ENCODE measurements around the gene SLC6A6. TPM values are rescaled to one million over a fixed set of nuclear protein-coding genes. Genes with fewer than 3 reads are reported as not detected.

SLC6A6 gene
- total RNA-seq, 1 donor from 2014 or later, result 32.9 TPM

DNA sequence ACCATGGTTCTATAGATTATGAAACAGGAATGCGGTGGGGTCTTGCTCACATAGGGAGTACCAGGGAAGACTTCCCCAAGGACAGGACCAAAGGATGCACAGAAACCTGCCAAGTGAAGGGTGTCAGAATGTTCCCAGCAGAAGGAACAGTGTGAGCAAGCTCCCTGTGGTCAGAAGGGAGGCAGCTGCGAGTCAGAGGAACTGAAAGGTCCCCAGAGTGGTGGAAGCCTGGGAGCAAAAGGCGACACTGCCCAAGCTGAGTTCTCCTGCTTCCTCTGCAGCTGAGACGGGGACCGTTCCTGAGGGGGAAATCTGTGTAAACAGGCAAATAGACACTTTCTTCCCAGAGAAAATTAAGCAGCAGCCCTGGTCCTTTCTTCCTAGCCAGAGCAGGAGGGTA lies 14.2 kb upstream of the SLC6A6 start:
- Mint-ChIP-seq H3K36me3 (no peaks in the 10 kb centered on the region), H3K27ac (peak overlapping the region; percentile 54), H3K27me3 (ENCODE audit: insufficient read depth, low read depth) (peaks cover 4% of the 10 kb centered on the region), H3K4me3 (no peak overlapping the region), H3K9me3 (peaks cover 2% of the 10 kb centered on the region), H3K4me1 (peaks cover 20% of the 10 kb centered on the region)
- Histone ChIP-seq H3K9me3 (ENCODE audit: low read depth) (no peaks in the 10 kb centered on the region), H3K27ac (no peak overlapping the region), H3K36me3 (no peaks in the 10 kb centered on the region), H3K4me3 (no peak overlapping the region), H3K27me3 (no peaks in the 10 kb centered on the region), H2AFZ (replicated peaks) (no peak overlapping the region), H3F3A (ENCODE audit: low read depth) (no peaks in the 10 kb centered on the region), H3K4me1 (peaks cover 4% of the 10 kb centered on the region), H3K79me2 (ENCODE audit: low read depth) (no peaks in the 10 kb centered on the region), H3K4me2 (no peak overlapping the region), H3K9ac (no peak overlapping the region), H4K20me1 (ENCODE audit: low read depth) (no peaks in the 10 kb centered on the region)
- no peak for DNase-seq (ENCODE audit: low spot score)
- no peak for TF ChIP-seq EZH2 (IDR thresholded peaks at IDR 0.05)
- TF ChIP-seq EZH2phosphoT487 (IDR thresholded peaks at IDR 0.05), result no peak
- TF ChIP-seq, protein P1, sequence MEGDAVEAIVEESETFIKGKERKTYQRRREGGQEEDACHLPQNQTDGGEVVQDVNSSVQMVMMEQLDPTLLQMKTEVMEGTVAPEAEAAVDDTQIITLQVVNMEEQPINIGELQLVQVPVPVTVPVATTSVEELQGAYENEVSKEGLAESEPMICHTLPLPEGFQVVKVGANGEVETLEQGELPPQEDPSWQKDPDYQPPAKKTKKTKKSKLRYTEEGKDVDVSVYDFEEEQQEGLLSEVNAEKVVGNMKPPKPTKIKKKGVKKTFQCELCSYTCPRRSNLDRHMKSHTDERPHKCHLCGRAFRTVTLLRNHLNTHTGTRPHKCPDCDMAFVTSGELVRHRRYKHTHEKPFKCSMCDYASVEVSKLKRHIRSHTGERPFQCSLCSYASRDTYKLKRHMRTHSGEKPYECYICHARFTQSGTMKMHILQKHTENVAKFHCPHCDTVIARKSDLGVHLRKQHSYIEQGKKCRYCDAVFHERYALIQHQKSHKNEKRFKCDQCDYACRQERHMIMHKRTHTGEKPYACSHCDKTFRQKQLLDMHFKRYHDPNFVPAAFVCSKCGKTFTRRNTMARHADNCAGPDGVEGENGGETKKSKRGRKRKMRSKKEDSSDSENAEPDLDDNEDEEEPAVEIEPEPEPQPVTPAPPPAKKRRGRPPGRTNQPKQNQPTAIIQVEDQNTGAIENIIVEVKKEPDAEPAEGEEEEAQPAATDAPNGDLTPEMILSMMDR (IDR thresholded peaks at IDR 0.05), result no peak

DNA sequence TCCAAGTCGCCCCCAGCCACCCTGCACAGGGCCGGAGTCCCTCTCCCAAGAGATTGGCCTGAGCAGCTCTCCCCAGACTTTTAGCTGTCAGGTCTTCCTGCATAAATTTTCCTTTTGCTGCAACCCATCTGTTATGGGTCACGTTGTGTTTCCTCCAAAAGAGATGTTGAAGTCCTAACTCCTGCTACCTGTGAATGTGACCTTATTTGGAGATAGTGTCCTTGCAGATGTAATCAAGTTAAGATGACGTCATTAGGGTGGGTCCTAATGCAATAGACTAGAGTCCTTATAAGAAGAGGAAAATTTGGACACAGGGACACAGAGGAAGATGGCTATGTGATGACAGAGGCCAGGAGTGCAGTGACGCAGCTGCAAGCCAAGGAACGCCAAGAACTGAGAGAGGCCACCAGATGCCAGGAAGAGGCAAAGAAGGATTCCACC lies 13.2 kb upstream of the SLC6A6 start:
- Mint-ChIP-seq H3K9me3 (peaks cover 2% of the 10 kb centered on the region), H3K27me3 (ENCODE audit: insufficient read depth, low read depth) (peaks cover 4% of the 10 kb centered on the region), H3K4me1 (peaks cover 26% of the 10 kb centered on the region), H3K4me3 (no peak overlapping the region), H3K27ac (no peak overlapping the region), H3K36me3 (no peaks in the 10 kb centered on the region)
- Histone ChIP-seq H3K4me3 (no peak overlapping the region), H3K9ac (no peak overlapping the region), H4K20me1 (ENCODE audit: low read depth) (no peaks in the 10 kb centered on the region), H3K36me3 (no peaks in the 10 kb centered on the region), H3K4me2 (no peak overlapping the region), H3F3A (ENCODE audit: low read depth) (no peaks in the 10 kb centered on the region), H3K27ac (no peak overlapping the region), H2AFZ (replicated peaks) (no peak overlapping the region), H3K9me3 (ENCODE audit: low read depth) (no peaks in the 10 kb centered on the region), H3K79me2 (ENCODE audit: low read depth) (no peaks in the 10 kb centered on the region), H3K4me1 (peaks cover 2% of the 10 kb centered on the region), H3K27me3 (no peaks in the 10 kb centered on the region)
- no peak for DNase-seq (ENCODE audit: low spot score)
- no peak for TF ChIP-seq EZH2 (IDR thresholded peaks at IDR 0.05)
- TF ChIP-seq EZH2phosphoT487 (IDR thresholded peaks at IDR 0.05), result no peak
- TF ChIP-seq, protein P1 (IDR thresholded peaks at IDR 0.05), result no peak

DNA sequence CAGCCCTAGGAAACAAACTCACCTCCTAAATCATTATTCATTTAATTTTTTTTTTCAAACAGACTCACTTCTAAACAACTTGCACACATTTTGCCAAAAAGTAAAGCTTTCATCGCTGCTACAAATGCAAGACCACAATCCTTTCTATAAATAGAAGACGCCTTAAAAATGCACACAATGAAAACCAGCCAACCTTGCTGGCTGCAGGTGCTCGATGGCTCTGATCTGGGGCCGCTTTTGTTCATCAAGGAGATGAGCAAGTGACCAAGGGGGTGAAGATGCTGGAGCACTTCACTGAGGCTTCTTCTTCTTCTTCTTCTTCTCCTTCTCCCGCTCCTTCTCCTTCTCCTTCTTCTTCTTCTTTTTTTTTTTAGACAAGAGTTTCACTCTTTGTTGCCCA lies 12.7 kb upstream of the SLC6A6 start:
- TF ChIP-seq, protein P1 (IDR thresholded peaks at IDR 0.05), result no peak
- TF ChIP-seq EZH2phosphoT487 (IDR thresholded peaks at IDR 0.05) (no peak), EZH2 (IDR thresholded peaks at IDR 0.05) (no peak)
- H3K27me3 ChIP-seq, result no peaks in the 10 kb centered on the region
- H2AFZ ChIP-seq (replicated peaks), result no peak overlapping the region
- no peaks in the 10 kb centered on the region for H3F3A ChIP-seq (ENCODE audit: low read depth)
- H3K79me2 ChIP-seq (ENCODE audit: low read depth), result no peaks in the 10 kb centered on the region
- no peaks in the 10 kb centered on the region for H4K20me1 ChIP-seq (ENCODE audit: low read depth)
- no peak overlapping the region for H3K4me3 ChIP-seq
- Mint-ChIP-seq H3K36me3 (no peaks in the 10 kb centered on the region), H3K4me1 (peaks cover 26% of the 10 kb centered on the region), H3K4me3 (no peak overlapping the region), H3K9me3 (peaks cover 2% of the 10 kb centered on the region), H3K27me3 (ENCODE audit: insufficient read depth, low read depth) (peaks cover 4% of the 10 kb centered on the region), H3K27ac (peak overlapping the region; percentile 81)
- H3K9ac ChIP-seq, result no peak overlapping the region
- H3K4me2 ChIP-seq, result no peak overlapping the region
- no peak for DNase-seq (ENCODE audit: low spot score)
- H3K4me1 ChIP-seq, result no peaks in the 10 kb centered on the region
- H3K36me3 ChIP-seq, result no peaks in the 10 kb centered on the region
- H3K27ac ChIP-seq, result no peak overlapping the region
- no peaks in the 10 kb centered on the region for H3K9me3 ChIP-seq (ENCODE audit: low read depth)

Data from neural progenitor cell (in vitro differentiated cells).